ENCODE data around the gene CPNE4.

GRCh38 chr3:131899021-131899420, 135.8 kb downstream of the CPNE4 start:
- TF ChIP-seq POLR2A (IDR thresholded peaks at IDR 0.05; ENCODE audit: low read depth, low read length) (no peak), POLR2AphosphoS5 (IDR thresholded peaks at IDR 0.05; ENCODE audit: low read depth, low read length) (no peak)

Data from GM12891 (cell line).